Measurements from ENCODE around the gene KRT83.

KRT83 gene

DNA sequence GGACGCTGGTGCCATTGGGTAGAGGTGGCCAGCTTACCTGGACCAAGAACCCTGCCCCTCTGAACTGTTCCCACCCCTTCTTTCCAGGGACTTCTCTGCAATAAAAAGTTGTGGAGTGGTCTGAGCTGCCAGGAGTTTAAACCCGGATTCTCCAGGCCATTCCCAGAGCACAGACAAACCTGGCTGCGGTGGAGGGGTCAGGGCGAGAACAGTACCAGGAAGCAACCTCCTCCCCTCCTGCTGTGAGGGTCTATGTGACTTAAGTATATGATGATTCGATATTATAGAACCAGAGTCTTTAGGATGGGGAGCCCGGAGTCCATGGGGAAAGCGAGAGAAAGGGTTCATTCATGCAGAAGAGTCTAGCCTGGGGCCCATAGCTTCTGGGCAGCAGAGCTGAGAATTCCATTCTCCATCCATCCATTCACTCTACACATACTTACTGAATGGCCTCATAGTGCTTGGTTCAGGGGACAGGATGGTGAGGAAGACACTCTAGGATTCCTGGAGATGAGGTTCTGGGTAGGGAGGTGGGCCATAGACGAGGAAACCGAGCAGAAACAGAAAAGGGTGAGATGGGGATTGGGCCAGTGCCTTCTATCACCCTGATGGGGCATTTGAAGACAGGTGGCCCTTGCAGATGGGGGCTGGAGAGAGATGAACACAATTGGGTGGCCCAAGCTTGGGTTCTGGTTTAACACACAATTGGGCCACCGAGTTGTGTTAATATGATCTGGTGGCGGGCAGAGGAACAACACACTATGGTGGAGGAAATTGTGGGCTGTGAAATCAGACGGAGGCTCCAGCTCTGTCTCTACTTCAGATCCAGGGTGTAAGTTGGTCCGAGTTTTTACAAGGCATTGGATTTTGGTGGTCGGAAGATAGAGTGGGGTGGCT, 41.5 kb downstream of the KRT83 start:
- H3K36me3 ChIP-seq (ENCODE audit: insufficient read depth, low read length) = no peaks in the 10 kb centered on the region
- H4K20me1 ChIP-seq (ENCODE audit: insufficient read depth, low read length, poor library complexity, severe bottlenecking) = no peaks in the 10 kb centered on the region
- peaks cover 25% of the 10 kb centered on the region for H3K4me1 ChIP-seq (ENCODE audit: insufficient read depth, low read length, poor library complexity, severe bottlenecking)
- H3K27me3 ChIP-seq (ENCODE audit: insufficient read depth, low read length, poor library complexity, severe bottlenecking) = no peaks in the 10 kb centered on the region
- H3K79me2 ChIP-seq (ENCODE audit: insufficient read depth, low read length) = no peaks in the 10 kb centered on the region
- H2AFZ ChIP-seq (ENCODE audit: low read length) = no peak overlapping the region
- H3F3A ChIP-seq (ENCODE audit: low read depth) = no peaks in the 10 kb centered on the region
- H3K9ac ChIP-seq (ENCODE audit: low read depth, low read length, poor library complexity, severe bottlenecking) = no peak overlapping the region
- H3K9me2 ChIP-seq (replicated peaks; ENCODE audit: low read depth, low read length) = no peaks in the 10 kb centered on the region
- peak overlapping the region; percentile 58 for H3K4me2 ChIP-seq (ENCODE audit: low read depth, low read length, poor library complexity, severe bottlenecking)
- no peak overlapping the region for H3K4me3 ChIP-seq (ENCODE audit: low read length, poor library complexity, severe bottlenecking)
- no peak for TF ChIP-seq EZH2phosphoT487 (IDR thresholded peaks at IDR 0.05; ENCODE audit: borderline replicate concordance)
- TF ChIP-seq, protein P1, sequence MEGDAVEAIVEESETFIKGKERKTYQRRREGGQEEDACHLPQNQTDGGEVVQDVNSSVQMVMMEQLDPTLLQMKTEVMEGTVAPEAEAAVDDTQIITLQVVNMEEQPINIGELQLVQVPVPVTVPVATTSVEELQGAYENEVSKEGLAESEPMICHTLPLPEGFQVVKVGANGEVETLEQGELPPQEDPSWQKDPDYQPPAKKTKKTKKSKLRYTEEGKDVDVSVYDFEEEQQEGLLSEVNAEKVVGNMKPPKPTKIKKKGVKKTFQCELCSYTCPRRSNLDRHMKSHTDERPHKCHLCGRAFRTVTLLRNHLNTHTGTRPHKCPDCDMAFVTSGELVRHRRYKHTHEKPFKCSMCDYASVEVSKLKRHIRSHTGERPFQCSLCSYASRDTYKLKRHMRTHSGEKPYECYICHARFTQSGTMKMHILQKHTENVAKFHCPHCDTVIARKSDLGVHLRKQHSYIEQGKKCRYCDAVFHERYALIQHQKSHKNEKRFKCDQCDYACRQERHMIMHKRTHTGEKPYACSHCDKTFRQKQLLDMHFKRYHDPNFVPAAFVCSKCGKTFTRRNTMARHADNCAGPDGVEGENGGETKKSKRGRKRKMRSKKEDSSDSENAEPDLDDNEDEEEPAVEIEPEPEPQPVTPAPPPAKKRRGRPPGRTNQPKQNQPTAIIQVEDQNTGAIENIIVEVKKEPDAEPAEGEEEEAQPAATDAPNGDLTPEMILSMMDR (conservative IDR thresholded peaks at IDR 0.05; ENCODE audit: low read length) = no peak
- H3K9me3 ChIP-seq (ENCODE audit: insufficient read depth, low read depth, low read length) = no peaks in the 10 kb centered on the region

DNA sequence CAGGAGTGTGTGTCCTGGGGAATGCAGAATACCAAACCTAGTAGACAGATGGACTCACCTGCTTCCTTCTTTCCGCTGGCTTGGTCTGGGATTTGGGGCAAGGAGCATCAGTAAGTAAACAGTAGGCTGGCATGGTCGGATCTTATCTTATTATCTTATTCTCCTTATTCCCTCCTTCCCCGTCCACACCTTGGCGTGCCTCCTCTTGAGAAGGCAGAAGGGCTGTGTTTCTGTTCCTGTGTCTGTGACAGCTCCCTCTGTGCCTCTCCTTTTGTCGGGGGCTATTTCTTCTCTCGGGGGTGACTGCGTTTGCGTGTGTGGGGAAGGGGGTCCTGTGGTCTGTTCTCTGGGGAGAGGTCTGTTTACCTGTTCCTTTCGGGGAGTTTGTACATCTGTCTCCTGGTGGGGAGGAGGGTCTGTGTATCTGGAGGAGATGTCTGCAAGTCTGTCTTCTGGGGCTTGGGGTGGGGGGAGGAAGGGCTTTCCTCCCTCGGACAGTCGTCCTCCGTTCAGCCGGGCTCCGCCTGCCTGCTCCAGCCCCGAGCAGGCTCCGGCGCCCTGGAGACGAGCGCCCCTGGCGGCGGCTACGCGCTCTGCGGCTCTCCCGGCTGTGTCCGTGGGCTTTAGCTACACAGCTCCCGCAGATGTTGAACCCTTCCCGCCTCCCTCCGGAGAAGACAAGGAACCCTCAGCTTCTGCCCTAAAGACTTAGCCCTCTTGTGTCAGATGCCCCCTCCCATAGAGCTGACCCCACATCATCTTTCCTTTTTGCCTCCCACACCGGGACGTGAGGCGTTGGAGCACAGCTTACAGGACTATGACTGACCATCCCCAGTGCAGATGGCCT, 42.4 kb downstream of the KRT83 start:
- H3K4me2 ChIP-seq (ENCODE audit: low read depth, low read length, poor library complexity, severe bottlenecking) = peak overlapping the region; percentile 58
- H2AFZ ChIP-seq (ENCODE audit: low read length) = peak overlapping the region; percentile 84
- no peaks in the 10 kb centered on the region for H3K36me3 ChIP-seq (ENCODE audit: insufficient read depth, low read length)
- H3F3A ChIP-seq (ENCODE audit: low read depth) = no peaks in the 10 kb centered on the region
- no peak overlapping the region for H3K9ac ChIP-seq (ENCODE audit: low read depth, low read length, poor library complexity, severe bottlenecking)
- peak overlapping the region; percentile 30 for H3K4me3 ChIP-seq (ENCODE audit: low read length, poor library complexity, severe bottlenecking)
- no peaks in the 10 kb centered on the region for H3K9me3 ChIP-seq (ENCODE audit: insufficient read depth, low read depth, low read length)
- no peaks in the 10 kb centered on the region for H3K27me3 ChIP-seq (ENCODE audit: insufficient read depth, low read length, poor library complexity, severe bottlenecking)
- H4K20me1 ChIP-seq (ENCODE audit: insufficient read depth, low read length, poor library complexity, severe bottlenecking) = no peaks in the 10 kb centered on the region
- no peak for TF ChIP-seq EZH2phosphoT487 (IDR thresholded peaks at IDR 0.05; ENCODE audit: borderline replicate concordance)
- TF ChIP-seq, protein P1 (conservative IDR thresholded peaks at IDR 0.05; ENCODE audit: low read length) = peak; percentile 89
- no peaks in the 10 kb centered on the region for H3K9me2 ChIP-seq (replicated peaks; ENCODE audit: low read depth, low read length)
- peaks cover 21% of the 10 kb centered on the region for H3K4me1 ChIP-seq (ENCODE audit: insufficient read depth, low read length, poor library complexity, severe bottlenecking)
- no peaks in the 10 kb centered on the region for H3K79me2 ChIP-seq (ENCODE audit: insufficient read depth, low read length)

DNA sequence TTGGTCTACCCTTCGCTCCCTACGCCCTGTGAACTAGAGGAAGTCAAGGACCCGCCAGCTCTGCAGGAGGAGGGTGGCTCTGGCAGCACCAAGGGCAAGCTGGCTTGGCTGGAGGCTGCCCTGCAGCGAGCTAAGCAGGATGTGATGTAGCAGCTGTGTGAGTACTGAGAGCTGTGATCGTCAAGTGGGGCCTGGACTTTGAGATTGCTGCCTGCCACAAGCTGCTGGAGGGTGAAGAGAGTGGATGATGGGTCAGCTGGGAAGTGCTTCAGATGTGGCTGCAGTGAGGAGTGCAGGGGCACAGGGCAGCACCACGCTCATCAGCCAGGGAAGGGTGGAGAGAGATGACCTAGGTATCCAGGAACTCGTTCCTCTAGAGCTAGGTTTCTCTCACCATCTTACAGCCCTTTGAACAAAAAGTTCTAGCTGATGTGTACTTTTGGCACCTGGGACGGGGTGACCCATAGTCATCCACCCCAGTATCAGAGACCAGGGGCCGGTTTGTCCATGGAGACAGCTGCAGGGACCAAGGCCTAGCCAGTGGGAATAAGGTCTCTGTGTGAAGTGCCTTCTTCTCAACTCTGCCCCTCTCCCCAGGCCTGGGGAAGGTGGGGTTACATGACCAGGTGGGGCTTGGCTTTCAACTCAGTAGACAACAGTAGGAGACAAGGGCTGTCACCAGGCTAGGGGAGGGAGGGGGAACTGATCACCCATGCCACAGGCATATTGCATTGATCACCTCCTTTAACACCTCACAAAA, 43.5 kb downstream of the KRT83 start:
- no peaks in the 10 kb centered on the region for H3K9me3 ChIP-seq (ENCODE audit: insufficient read depth, low read depth, low read length)
- no peaks in the 10 kb centered on the region for H3K79me2 ChIP-seq (ENCODE audit: insufficient read depth, low read length)
- H3K9ac ChIP-seq (ENCODE audit: low read depth, low read length, poor library complexity, severe bottlenecking) = peak overlapping the region; percentile 12
- no peaks in the 10 kb centered on the region for H3K36me3 ChIP-seq (ENCODE audit: insufficient read depth, low read length)
- TF ChIP-seq EZH2phosphoT487 (IDR thresholded peaks at IDR 0.05; ENCODE audit: borderline replicate concordance) = no peak
- TF ChIP-seq, protein P1 (conservative IDR thresholded peaks at IDR 0.05; ENCODE audit: low read length) = no peak
- H3K9me2 ChIP-seq (replicated peaks; ENCODE audit: low read depth, low read length) = no peaks in the 10 kb centered on the region
- peak overlapping the region; percentile 3 for H3K4me2 ChIP-seq (ENCODE audit: low read depth, low read length, poor library complexity, severe bottlenecking)
- H4K20me1 ChIP-seq (ENCODE audit: insufficient read depth, low read length, poor library complexity, severe bottlenecking) = no peaks in the 10 kb centered on the region
- H3K27me3 ChIP-seq (ENCODE audit: insufficient read depth, low read length, poor library complexity, severe bottlenecking) = no peaks in the 10 kb centered on the region
- H3F3A ChIP-seq (ENCODE audit: low read depth) = no peaks in the 10 kb centered on the region
- H2AFZ ChIP-seq (ENCODE audit: low read length) = peak overlapping the region; percentile 11
- no peak overlapping the region for H3K4me3 ChIP-seq (ENCODE audit: low read length, poor library complexity, severe bottlenecking)
- peaks cover 21% of the 10 kb centered on the region for H3K4me1 ChIP-seq (ENCODE audit: insufficient read depth, low read length, poor library complexity, severe bottlenecking)

Data from Loucy (cell line).